PC-3 (cell line): Measurements from ENCODE around the gene ETNK1.

Experiments used
- EZH2 ChIP-seq: fragments of 300-600 bp; sonication (generic); IDR thresholded peaks from one replicate; pipeline ENCODE4 v1.6.1; 2017; ENCODE audit warnings: antibody characterized with exemption, mild to moderate bottlenecking, low read length; ENCODE audit not compliant: unreplicated experiment
- EZH2phosphoT487 ChIP-seq: fragments of 300-600 bp; sonication (generic); IDR thresholded peaks from 2 replicates; pipeline ENCODE4 v1.6.1; 2018; ENCODE audit warnings: mild to moderate bottlenecking, antibody characterized with exemption, low read length, borderline replicate concordance
- TF ChIP-seq, protein P1 (sequence below): fragments of 300-600 bp; sonication (generic); conservative IDR thresholded peaks from 2 replicates; pipeline ENCODE4 v1.5.1; 2017; ENCODE audit warnings: antibody characterized with exemption, low read depth, mild to moderate bottlenecking, low read length

DNA sequence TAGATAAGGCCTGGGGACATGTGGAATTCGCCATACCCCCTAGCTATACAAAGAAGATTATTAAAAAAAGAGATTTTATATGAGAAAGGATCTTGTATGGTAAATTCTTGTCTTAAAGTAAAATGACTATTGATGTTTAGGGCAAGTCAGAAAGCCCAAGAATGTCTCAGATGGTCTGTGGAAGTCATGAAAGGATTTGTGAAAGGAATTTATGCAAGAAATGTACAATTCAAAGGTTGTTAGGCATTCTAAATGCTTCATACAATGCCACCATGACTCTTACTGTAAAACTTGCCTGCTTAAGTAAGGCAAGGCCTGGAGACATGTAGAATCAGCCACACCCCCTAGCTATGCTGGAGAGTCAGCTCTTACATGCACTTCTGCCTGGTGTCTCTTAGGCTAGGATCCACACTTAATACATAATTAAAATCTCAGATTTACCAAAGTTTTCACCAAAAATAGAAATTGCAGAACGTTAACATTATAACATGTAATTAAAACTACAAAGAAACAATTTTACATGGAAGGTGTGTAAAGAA, 8.9 kb upstream of the ETNK1 start:
- TF ChIP-seq, protein P1, sequence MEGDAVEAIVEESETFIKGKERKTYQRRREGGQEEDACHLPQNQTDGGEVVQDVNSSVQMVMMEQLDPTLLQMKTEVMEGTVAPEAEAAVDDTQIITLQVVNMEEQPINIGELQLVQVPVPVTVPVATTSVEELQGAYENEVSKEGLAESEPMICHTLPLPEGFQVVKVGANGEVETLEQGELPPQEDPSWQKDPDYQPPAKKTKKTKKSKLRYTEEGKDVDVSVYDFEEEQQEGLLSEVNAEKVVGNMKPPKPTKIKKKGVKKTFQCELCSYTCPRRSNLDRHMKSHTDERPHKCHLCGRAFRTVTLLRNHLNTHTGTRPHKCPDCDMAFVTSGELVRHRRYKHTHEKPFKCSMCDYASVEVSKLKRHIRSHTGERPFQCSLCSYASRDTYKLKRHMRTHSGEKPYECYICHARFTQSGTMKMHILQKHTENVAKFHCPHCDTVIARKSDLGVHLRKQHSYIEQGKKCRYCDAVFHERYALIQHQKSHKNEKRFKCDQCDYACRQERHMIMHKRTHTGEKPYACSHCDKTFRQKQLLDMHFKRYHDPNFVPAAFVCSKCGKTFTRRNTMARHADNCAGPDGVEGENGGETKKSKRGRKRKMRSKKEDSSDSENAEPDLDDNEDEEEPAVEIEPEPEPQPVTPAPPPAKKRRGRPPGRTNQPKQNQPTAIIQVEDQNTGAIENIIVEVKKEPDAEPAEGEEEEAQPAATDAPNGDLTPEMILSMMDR = no peak
- TF ChIP-seq EZH2phosphoT487 = no peak
- TF ChIP-seq EZH2 = no peak
